ENCODE data around the gene PSMB5. TPM values are rescaled to one million over a fixed set of nuclear protein-coding genes. Genes with fewer than 3 reads are reported as not detected.

The PSMB5 gene
- total RNA-seq, 1 experiment from 2014 or later: 162 TPM

DNA sequence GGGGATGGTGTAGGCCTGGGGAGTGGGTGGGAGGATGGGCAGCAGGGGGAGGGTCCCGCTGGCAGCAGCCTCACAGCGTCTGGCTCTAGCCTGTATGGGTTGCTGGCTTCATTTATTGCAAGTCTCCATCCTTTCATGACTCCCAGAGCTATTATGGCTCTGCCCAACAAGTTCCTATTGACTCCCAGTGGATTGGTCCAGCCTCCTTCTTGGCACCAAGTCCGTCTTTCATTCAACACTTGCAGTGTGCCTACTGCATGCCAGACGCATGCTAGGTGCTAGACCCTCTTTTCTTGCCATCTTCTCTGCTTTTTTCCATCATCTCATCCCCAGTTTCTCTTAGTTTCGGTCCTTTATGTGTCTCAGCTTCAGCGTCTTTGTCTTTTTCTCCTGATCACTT, 8.4 kb upstream of the PSMB5 start:
- H3K36me3 Mint-ChIP-seq (ENCODE audit: insufficient read depth, unreplicated experiment): peaks cover 4% of the 10 kb centered on the region
- ChIA-PET POLR2A (interaction anchor here (0.9 kb wide), 1 partner anchor 8 kb away, joined by 4 read pairs; the partner anchor contains the start of gene PSMB5), CTCF (interaction anchor here (0.5 to 2.2 kb wide), 4 partner anchors 25 to 144 kb away, joined by 3 to 13 read pairs (median 4); no protein-coding TSS in a partner anchor)
- intact Hi-C loops (cut with micrococcal nuclease): no loop called here
- H3K9me3 Mint-ChIP-seq (ENCODE audit: unreplicated experiment): no peaks in the 10 kb centered on the region
- DNase-seq (ENCODE audit: unreplicated experiment): no peak
- no peaks in the 10 kb centered on the region for H3K27me3 Mint-ChIP-seq (ENCODE audit: insufficient read depth, unreplicated experiment)
- no peak overlapping the region for H3K27ac Mint-ChIP-seq (ENCODE audit: low read depth, unreplicated experiment)
- TF ChIP-seq, protein P1, sequence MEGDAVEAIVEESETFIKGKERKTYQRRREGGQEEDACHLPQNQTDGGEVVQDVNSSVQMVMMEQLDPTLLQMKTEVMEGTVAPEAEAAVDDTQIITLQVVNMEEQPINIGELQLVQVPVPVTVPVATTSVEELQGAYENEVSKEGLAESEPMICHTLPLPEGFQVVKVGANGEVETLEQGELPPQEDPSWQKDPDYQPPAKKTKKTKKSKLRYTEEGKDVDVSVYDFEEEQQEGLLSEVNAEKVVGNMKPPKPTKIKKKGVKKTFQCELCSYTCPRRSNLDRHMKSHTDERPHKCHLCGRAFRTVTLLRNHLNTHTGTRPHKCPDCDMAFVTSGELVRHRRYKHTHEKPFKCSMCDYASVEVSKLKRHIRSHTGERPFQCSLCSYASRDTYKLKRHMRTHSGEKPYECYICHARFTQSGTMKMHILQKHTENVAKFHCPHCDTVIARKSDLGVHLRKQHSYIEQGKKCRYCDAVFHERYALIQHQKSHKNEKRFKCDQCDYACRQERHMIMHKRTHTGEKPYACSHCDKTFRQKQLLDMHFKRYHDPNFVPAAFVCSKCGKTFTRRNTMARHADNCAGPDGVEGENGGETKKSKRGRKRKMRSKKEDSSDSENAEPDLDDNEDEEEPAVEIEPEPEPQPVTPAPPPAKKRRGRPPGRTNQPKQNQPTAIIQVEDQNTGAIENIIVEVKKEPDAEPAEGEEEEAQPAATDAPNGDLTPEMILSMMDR (IDR thresholded peaks at IDR 0.05; ENCODE audit: unreplicated experiment): no peak
- no peak overlapping the region for H3K4me3 Mint-ChIP-seq (ENCODE audit: unreplicated experiment)
- no peaks in the 10 kb centered on the region for H3K4me1 Mint-ChIP-seq (ENCODE audit: insufficient read depth, unreplicated experiment)
- BruUV-seq (replicated peaks): no TSS peak

DNA sequence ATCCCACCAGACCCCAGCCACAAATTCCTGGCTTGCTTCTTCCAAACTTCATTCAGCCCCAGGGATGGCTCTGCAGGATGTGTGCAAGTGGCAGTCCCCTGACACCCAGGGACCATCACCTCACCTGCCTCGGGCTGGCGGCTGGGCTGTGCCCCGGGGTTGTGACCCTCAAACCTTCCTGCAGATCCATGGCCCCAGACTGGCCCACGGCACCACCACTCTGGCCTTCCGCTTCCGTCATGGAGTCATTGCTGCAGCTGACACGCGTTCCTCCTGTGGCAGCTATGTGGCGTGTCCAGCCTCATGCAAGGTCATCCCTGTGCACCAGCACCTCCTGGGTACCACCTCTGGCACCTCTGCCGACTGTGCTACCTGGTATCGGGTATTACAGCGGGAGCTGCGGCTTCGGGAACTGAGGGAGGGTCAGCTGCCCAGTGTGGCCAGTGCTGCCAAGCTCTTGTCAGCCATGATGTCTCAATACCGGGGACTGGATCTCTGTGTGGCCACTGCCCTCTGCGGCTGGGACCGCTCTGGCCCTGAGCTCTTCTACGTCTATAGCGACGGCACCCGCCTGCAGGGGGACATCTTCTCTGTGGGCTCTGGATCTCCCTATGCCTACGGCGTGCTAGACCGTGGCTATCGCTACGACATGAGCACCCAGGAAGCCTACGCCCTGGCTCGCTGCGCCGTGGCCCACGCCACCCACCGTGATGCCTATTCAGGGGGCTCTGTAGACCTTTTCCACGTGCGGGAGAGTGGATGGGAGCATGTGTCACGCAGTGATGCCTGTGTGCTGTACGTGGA, 7.7 kb upstream of the PSMB5 start, which contains the start of gene PSMB11:
TSS of gene PSMB11 (plus strand) at position 51 of the 804 bp plus-strand sequence. CDS start at position 65, 14 bp downstream.
- ChIA-PET CTCF (interaction anchor here (0.5 to 2.2 kb wide), 6 partner anchors 16 to 145 kb away, joined by 3 to 13 read pairs (median 5); no protein-coding TSS in a partner anchor), POLR2A (no interaction called here)
- no TSS peak for BruUV-seq (replicated peaks)
- intact Hi-C loops (cut with micrococcal nuclease): no loop called here
- TF ChIP-seq, protein P1 (IDR thresholded peaks at IDR 0.05; ENCODE audit: unreplicated experiment): no peak
- no peak within 1 kb of the TSS for H3K27ac Mint-ChIP-seq (ENCODE audit: low read depth, unreplicated experiment)
- H3K9me3 Mint-ChIP-seq (ENCODE audit: unreplicated experiment): no peaks in the 10 kb centered on the region
- H3K27me3 Mint-ChIP-seq (ENCODE audit: insufficient read depth, unreplicated experiment): no peaks in the 10 kb centered on the region
- no peak within 1 kb of the TSS for H3K4me3 Mint-ChIP-seq (ENCODE audit: unreplicated experiment)
- DNase-seq (ENCODE audit: unreplicated experiment): no peak
- peaks cover 4% of the 10 kb centered on the region for H3K36me3 Mint-ChIP-seq (ENCODE audit: insufficient read depth, unreplicated experiment)
- H3K4me1 Mint-ChIP-seq (ENCODE audit: insufficient read depth, unreplicated experiment): no peaks in the 10 kb centered on the region

DNA sequence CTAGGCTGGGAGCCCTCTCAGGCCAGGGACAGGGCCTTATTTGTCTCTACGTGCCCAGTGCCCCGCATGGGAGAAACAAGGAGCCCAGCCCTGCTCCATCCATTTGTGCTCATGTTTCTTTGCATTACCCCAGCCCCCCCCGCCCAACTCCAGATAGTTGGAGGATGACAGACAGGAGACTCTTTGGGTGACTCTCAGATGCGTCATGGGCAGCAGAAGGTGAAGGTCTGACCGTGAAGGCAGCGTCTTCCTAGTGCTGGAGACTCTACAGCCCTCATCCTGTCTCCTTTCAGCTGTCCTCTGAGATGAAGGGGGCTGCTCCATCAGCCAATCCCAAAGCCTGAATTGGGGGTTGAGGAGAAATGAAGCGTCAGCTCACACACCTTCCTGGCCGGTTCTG, 7.0 kb upstream of the PSMB5 start:
- ChIA-PET POLR2A (interaction anchor here (1.9 kb wide), 1 partner anchor 35 kb away, joined by 8 read pairs; no protein-coding TSS in a partner anchor), CTCF (interaction anchor here (1.1 to 2.2 kb wide), 4 partner anchors 16 to 55 kb away, joined by 4 to 13 read pairs (median 8); no protein-coding TSS in a partner anchor)
- no TSS peak for BruUV-seq (replicated peaks)
- no peak for DNase-seq (ENCODE audit: unreplicated experiment)
- intact Hi-C loops (cut with micrococcal nuclease): no loop called here
- no peak overlapping the region for H3K4me3 Mint-ChIP-seq (ENCODE audit: unreplicated experiment)
- H3K27ac Mint-ChIP-seq (ENCODE audit: low read depth, unreplicated experiment): no peak overlapping the region
- TF ChIP-seq, protein P1 (IDR thresholded peaks at IDR 0.05; ENCODE audit: unreplicated experiment): no peak
- no peaks in the 10 kb centered on the region for H3K4me1 Mint-ChIP-seq (ENCODE audit: insufficient read depth, unreplicated experiment)
- H3K36me3 Mint-ChIP-seq (ENCODE audit: insufficient read depth, unreplicated experiment): peaks cover 4% of the 10 kb centered on the region
- no peaks in the 10 kb centered on the region for H3K27me3 Mint-ChIP-seq (ENCODE audit: insufficient read depth, unreplicated experiment)
- no peaks in the 10 kb centered on the region for H3K9me3 Mint-ChIP-seq (ENCODE audit: unreplicated experiment)

DNA sequence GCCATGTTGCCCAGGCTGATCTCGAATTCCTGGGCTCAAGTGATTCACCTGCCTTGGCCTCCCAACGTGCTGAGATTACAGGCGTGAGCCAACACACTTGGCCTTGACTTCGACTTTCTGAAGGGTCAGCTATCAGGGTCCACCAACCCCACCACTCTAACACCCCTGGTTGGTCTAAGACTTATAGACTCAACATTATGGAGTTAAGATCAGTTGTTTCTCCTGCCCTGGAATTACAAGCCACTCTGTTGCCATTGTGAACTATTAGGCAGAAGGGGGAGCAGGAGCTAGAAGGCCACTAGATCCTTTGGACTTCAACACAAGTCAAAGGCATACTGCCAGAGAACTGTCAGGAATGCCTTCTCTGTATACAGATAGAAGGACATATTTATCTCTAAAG, 5.4 kb upstream of the PSMB5 start:
- ChIA-PET POLR2A (interaction anchor here (0.7 to 1.9 kb wide), 3 partner anchors 33 to 111 kb away, joined by 3 to 8 read pairs (median 3); no protein-coding TSS in a partner anchor), CTCF (interaction anchor here (0.9 to 2.2 kb wide), 5 partner anchors 16 to 53 kb away, joined by 4 to 12 read pairs (median 6); no protein-coding TSS in a partner anchor)

More for the DNA sequence above, 5.4 kb upstream of the PSMB5 start:
- TF ChIP-seq, protein P1 (IDR thresholded peaks at IDR 0.05; ENCODE audit: unreplicated experiment): no peak
- no peaks in the 10 kb centered on the region for H3K27me3 Mint-ChIP-seq (ENCODE audit: insufficient read depth, unreplicated experiment)
- H3K36me3 Mint-ChIP-seq (ENCODE audit: insufficient read depth, unreplicated experiment): peaks cover 4% of the 10 kb centered on the region
- no peak overlapping the region for H3K4me3 Mint-ChIP-seq (ENCODE audit: unreplicated experiment)
- H3K27ac Mint-ChIP-seq (ENCODE audit: low read depth, unreplicated experiment): no peak overlapping the region
- H3K9me3 Mint-ChIP-seq (ENCODE audit: unreplicated experiment): no peaks in the 10 kb centered on the region
- intact Hi-C loops (cut with micrococcal nuclease): no loop called here
- DNase-seq (ENCODE audit: unreplicated experiment): no peak
- BruUV-seq (replicated peaks): no TSS peak
- H3K4me1 Mint-ChIP-seq (ENCODE audit: insufficient read depth, unreplicated experiment): no peaks in the 10 kb centered on the region

All from MCF 10A (cell line).